HepG2 (cell line): Measurements from ENCODE around the gene SSBP2. TPM values are rescaled to one million over a fixed set of nuclear protein-coding genes. Genes with fewer than 3 reads are reported as not detected.
"Not testable (repeated sequence)": the region's sequence is repeated elsewhere in the genome, so short reads cannot be mapped to it uniquely, and the experiment has no call there.

Experiments used
- ATAC-seq: fragments of 200-7000 bp; cut with Tn5 transposase; 3 replicates; pipeline ENCODE4 v1.9.1; 2020; ENCODE audit warnings: mild to moderate bottlenecking, moderate library complexity
- BruUV-seq: library from RNA; stranded (reverse); fragments of 400-500 nt; replicated peaks from 2 replicates; lab custom pipeline; 2021; lab: Mats Ljungman, UMichigan
- CTCF ChIA-PET: fragments of 300-600 bp; formaldehyde crosslinking; extraction: SDS; loops from one replicate; lab custom pipeline; 2021; ENCODE audit warnings: low total read pairs, inconsistent platforms, low intra/inter-chr PET ratio; lab: Yijun Ruan, JAX
- POLR2A ChIA-PET: fragments of 350-600 bp; sonication (Branson Sonifier 250); formaldehyde crosslinking; loops from one replicate; lab custom pipeline; 2020; ENCODE audit warnings: antibody characterized with exemption, inconsistent platforms; lab: Yijun Ruan, JAX
- DNase-seq: peaks from one replicate; pipeline ENCODE4 v3.0.0-alpha.2; 2015; ENCODE audit warnings: low spot score
- FAIRE-seq: peaks from 3 replicates; lab custom pipeline; 2011; peaks lifted over from hg19 to GRCh38; lab: Jason Lieb, UNC
- H2AFZ ChIP-seq: one replicate; pipeline ENCODE4 v1.6.1; 2011; ENCODE audit warnings: low read length, inconsistent platforms
- H3K27ac ChIP-seq: fragments of 300-600 bp; 3 replicates; pipeline ENCODE4 v1.8.0; 2011; ENCODE audit warnings: mixed run types, mild to moderate bottlenecking, mixed read lengths, low read length, inconsistent platforms; ENCODE audit not compliant: insufficient read depth; ENCODE audit errors: extremely low read length
- H3K27me3 ChIP-seq, 2 experiments: fragments of 200-600 bp in 1 of 2; 2 replicates in 1 of 2; 3 replicates in 1 of 2; pipeline versions ENCODE4 v1.6.0 to v1.8.0; 2011; ENCODE audit warnings: low read length in 2 of 2, mild to moderate bottlenecking in 2 of 2, moderate library complexity in 2 of 2, inconsistent platforms in 1 of 2; ENCODE audit not compliant: insufficient read depth in 2 of 2, control insufficient read depth in 1 of 2
- H3K36me3 ChIP-seq, 2 experiments: fragments of 200-600 bp in 1 of 2; replicated peaks in 1 of 2; 2 replicates in 1 of 2; 3 replicates in 1 of 2; pipeline versions ENCODE4 v1.5.1 to v1.8.0; 2011; ENCODE audit warnings: low read length in 2 of 2, inconsistent platforms in 1 of 2; ENCODE audit not compliant: insufficient read depth in 2 of 2, control insufficient read depth in 1 of 2
- H3K4me1 ChIP-seq: 2 replicates; pipeline ENCODE4 v1.5.1; 2012; ENCODE audit warnings: low read length, inconsistent platforms; ENCODE audit not compliant: insufficient read depth
- H3K4me2 ChIP-seq: 2 replicates; pipeline ENCODE4 v1.6.0; 2011; ENCODE audit warnings: low read depth, low read length, inconsistent platforms
- H3K4me3 ChIP-seq, 3 experiments: fragments of 200-600 bp in 1 of 3; sonication (generic), shearing (Covaris generic) in 1 of 3; replicated peaks in 1 of 3; 2 replicates each; pipeline ENCODE4 v1.5.1; 2011 to 2016; ENCODE audit warnings: low read length in 3 of 3, inconsistent platforms in 2 of 3, low read depth in 2 of 3, mild to moderate bottlenecking in 2 of 3, control low read depth in 1 of 3, mixed read lengths in 1 of 3; ENCODE audit not compliant: insufficient read depth in 1 of 3
- H3K79me2 ChIP-seq: one replicate; pipeline ENCODE4 v1.6.1; 2011; ENCODE audit warnings: low read length, inconsistent platforms; ENCODE audit not compliant: insufficient read depth
- H3K9ac ChIP-seq: 2 replicates; pipeline ENCODE4 v1.6.0; 2011; ENCODE audit warnings: mild to moderate bottlenecking, low read depth, low read length, inconsistent platforms; ENCODE audit not compliant: insufficient read depth
- H3K9me3 ChIP-seq: 2 replicates; pipeline ENCODE4 v1.5.1; 2012; ENCODE audit warnings: mild to moderate bottlenecking, low read length
- H4K20me1 ChIP-seq: 2 replicates; pipeline ENCODE4 v1.6.0; 2011; ENCODE audit warnings: inconsistent platforms, mild to moderate bottlenecking, low read length, moderate library complexity; ENCODE audit not compliant: insufficient read depth
- CCAR2 ChIP-seq: fragments of 200-400 bp; formaldehyde crosslinking; optimal IDR thresholded peaks from 2 replicates; pipeline ENCODE3; 2018; ENCODE audit warnings: low read depth, mild to moderate bottlenecking, low read length, moderate library complexity
- SNAPC2 ChIP-seq: sonication (generic); formaldehyde crosslinking; IDR thresholded peaks from 2 replicates; pipeline ENCODE4 v1.8.1; 2022; ENCODE audit warnings: mild to moderate bottlenecking, missing genetic modification reagents
- ZNF430 ChIP-seq: sonication (generic); formaldehyde crosslinking; IDR thresholded peaks from 2 replicates; pipeline ENCODE4 v1.9.0; 2021; ENCODE audit warnings: mild to moderate bottlenecking, missing genetic modification reagents
- ZNF557 ChIP-seq: sonication (generic); formaldehyde crosslinking; IDR thresholded peaks from 2 replicates; pipeline ENCODE4 v1.4.0; 2020; ENCODE audit warnings: missing genetic modification reagents
- ZNF7 ChIP-seq: IDR thresholded peaks from 2 replicates; pipeline ENCODE4 v1.6.1; 2016; ENCODE audit warnings: missing biosample characterization, missing genetic modification reagents
- WGBS: methylation state at CpG from one replicate; pipeline ENCODE4 v1.1.6; 2017; ENCODE audit warnings: low lambda C conversion rate; 5-methylcytosine and 5-hydroxymethylcytosine counted together
- in situ Hi-C: cut with HindIII; loops from 2 replicates; pipeline ENCODE4 v1.10.0; 2017; ENCODE audit warnings: low pct_unique_long_range_greater_than_20kb; ENCODE audit not compliant: extremely low pct_ligation_motif_present
- intact Hi-C: fragments of 100-400 bp; cut with micrococcal nuclease; formaldehyde crosslinking; loops from one replicate; pipeline ENCODE4 v1.10.0; 2022; ENCODE audit not compliant: unreplicated experiment
- polyA plus RNA-seq, 8 experiments: library from polyadenylated mRNA; depleted of rRNA in 3 of 8; stranded (reverse) in 7 of 8; unstranded in 1 of 8; fragments of >200 nt; fragmentation: Illumina TruSeq in 4 of 8; extraction: Trizol in 4 of 8; gene quantifications; 2 replicates each; pipeline versions ENCODE4 v1.2.1 to v1.2.3, GENCODE V29; 2011 to 2016; ENCODE audit warnings: low read depth in 4 of 8, missing spikeins in 1 of 8, mixed read lengths in 1 of 8; ENCODE audit not compliant: insufficient read depth in 1 of 8
- total RNA-seq, 5 experiments: library from RNA; depleted of rRNA; stranded (reverse); fragments of >200 nt; fragmentation: Illumina TruSeq; extraction: Trizol; gene quantifications; 2 replicates each; pipeline ENCODE4 v1.2.3, GENCODE V29; 2016; ENCODE audit warnings: low read depth in 1 of 5
- TF ChIP-seq, protein P1 (sequence below): sonication (generic); formaldehyde crosslinking; IDR thresholded peaks from 2 replicates; pipeline ENCODE4 v1.4.0; 2020; ENCODE audit warnings: missing genetic modification reagents, borderline replicate concordance
- TF ChIP-seq, protein P2 (sequence below): sonication (generic); formaldehyde crosslinking; IDR thresholded peaks from 2 replicates; pipeline ENCODE4 v1.4.0; 2020; ENCODE audit warnings: mild to moderate bottlenecking, missing genetic modification reagents
- TF ChIP-seq, protein P3 (sequence below): sonication (generic); formaldehyde crosslinking; conservative IDR thresholded peaks from 2 replicates; pipeline ENCODE4 v1.8.1; 2023; ENCODE audit warnings: missing genetic modification reagents
- TF ChIP-seq, protein P4 (sequence below): sonication (generic); formaldehyde crosslinking; IDR thresholded peaks from 2 replicates; pipeline ENCODE4 v1.5.0; 2020; ENCODE audit warnings: missing genetic modification reagents, mild to moderate bottlenecking, borderline replicate concordance

SSBP2 gene
- total and polyA plus RNA-seq, 2 of the 13 experiments (the other 11 are each of a cell fraction or from before 2014, with no cell fraction given) = 0.16 TPM; not detected in 1

DNA sequence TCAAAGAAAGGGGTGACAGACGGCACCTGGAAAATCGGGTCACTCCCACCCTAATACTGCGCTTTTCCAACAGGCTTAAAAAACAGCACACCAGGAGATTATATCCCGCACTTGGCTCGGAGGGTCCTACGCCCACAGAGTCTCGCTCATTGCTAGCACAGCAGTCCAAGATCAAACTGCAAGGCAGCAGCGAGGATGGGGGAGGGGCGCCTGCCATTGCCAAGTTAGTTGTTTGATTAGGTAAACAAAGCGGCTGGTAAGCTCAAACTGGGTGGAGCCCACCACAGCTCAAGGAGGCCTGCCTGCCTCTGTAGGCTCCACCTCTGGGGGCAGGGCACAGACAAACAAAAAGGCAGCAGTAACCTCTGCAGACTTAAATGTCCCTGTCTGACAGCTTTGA lies 158.8 kb downstream of the SSBP2 start:
- ATAC-seq, BruUV-seq, H4K20me1 ChIP-seq, H3K79me2 ChIP-seq, intact Hi-C loops, H3K4me1 ChIP-seq, POLR2A ChIA-PET, H3K9ac ChIP-seq, H3K4me2 ChIP-seq, H3K36me3 ChIP-seq, H2AFZ ChIP-seq, H3K27ac ChIP-seq, CTCF ChIA-PET, FAIRE-seq, DNase-seq, H3K27me3 ChIP-seq, H3K4me3 ChIP-seq, in situ Hi-C loops, H3K9me3 ChIP-seq: not testable (repeated sequence)
- 49% methylated on average over 5 of the region's 10 CpGs for WGBS
- TF ChIP-seq, protein P1, sequence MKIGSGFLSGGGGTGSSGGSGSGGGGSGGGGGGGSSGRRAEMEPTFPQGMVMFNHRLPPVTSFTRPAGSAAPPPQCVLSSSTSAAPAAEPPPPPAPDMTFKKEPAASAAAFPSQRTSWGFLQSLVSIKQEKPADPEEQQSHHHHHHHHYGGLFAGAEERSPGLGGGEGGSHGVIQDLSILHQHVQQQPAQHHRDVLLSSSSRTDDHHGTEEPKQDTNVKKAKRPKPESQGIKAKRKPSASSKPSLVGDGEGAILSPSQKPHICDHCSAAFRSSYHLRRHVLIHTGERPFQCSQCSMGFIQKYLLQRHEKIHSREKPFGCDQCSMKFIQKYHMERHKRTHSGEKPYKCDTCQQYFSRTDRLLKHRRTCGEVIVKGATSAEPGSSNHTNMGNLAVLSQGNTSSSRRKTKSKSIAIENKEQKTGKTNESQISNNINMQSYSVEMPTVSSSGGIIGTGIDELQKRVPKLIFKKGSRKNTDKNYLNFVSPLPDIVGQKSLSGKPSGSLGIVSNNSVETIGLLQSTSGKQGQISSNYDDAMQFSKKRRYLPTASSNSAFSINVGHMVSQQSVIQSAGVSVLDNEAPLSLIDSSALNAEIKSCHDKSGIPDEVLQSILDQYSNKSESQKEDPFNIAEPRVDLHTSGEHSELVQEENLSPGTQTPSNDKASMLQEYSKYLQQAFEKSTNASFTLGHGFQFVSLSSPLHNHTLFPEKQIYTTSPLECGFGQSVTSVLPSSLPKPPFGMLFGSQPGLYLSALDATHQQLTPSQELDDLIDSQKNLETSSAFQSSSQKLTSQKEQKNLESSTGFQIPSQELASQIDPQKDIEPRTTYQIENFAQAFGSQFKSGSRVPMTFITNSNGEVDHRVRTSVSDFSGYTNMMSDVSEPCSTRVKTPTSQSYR = peak; percentile 78; the same call in 1 of the 2 replicates

DNA sequence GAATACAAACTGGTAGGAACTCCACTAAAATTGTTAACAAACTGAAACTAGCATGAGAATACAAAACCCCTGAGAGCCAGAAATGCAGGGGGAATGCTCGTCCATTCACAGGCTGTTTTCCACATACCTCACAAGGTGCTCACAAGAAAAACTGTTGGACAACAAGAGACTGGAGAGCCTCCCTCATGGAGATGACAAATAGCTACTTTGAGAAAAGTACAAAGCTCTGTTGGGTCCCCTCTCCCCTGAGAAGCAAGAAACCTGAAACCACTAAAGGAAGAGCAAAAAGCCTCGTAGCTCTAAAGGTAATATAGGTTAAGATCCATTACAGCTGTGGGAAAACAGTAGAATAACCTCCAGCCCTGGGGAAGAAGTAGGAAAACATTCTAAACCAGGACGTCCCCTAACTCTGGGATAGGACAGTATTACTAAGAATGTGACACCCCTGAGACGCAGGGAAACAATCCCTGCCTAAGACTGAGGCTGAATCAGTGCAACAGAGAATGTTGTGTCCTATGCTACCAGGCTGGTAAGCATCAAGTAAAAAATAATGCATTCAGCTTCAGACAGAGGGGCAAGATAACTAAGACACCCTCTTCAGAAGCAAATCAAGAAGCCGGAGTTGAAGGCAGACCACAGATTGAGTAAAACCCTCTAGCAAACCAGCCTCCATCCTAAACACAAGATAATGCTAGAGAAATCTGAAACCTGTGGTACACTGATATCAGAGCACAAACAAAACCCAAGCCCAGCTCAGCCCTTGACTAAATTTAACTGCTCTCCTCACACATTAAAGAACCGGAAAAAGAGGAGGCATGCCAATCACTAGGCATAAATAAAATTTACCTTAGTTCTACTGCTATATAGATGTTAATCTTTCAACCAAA lies 160.2 kb downstream of the SSBP2 start:
- H3K9me3 ChIP-seq = no peaks in the 10 kb centered on the region
- ChIA-PET CTCF (no interaction called here), POLR2A (no interaction called here)
- no peak overlapping the region for H3K27ac ChIP-seq
- no peaks in the 10 kb centered on the region for H4K20me1 ChIP-seq
- H3K4me3 ChIP-seq = no peak overlapping the region
- H3K9ac ChIP-seq = no peak overlapping the region
- no peaks in the 10 kb centered on the region for H3K36me3 ChIP-seq
- ATAC-seq (no peak), DNase-seq (no peak), FAIRE-seq (no peak)
- H3K79me2 ChIP-seq = no peaks in the 10 kb centered on the region
- H3K4me2 ChIP-seq = no peak overlapping the region
- no peaks in the 10 kb centered on the region for H3K4me1 ChIP-seq
- in situ Hi-C loops (no loop called here), intact Hi-C loops (no loop called here)
- 10% methylated on average over 6 of the region's 6 CpGs for whole genome bisulfite sequencing
- no TSS peak for BruUV-seq
- H2AFZ ChIP-seq = no peak overlapping the region
- no peaks in the 10 kb centered on the region for H3K27me3 ChIP-seq
- TF ChIP-seq, protein P2, sequence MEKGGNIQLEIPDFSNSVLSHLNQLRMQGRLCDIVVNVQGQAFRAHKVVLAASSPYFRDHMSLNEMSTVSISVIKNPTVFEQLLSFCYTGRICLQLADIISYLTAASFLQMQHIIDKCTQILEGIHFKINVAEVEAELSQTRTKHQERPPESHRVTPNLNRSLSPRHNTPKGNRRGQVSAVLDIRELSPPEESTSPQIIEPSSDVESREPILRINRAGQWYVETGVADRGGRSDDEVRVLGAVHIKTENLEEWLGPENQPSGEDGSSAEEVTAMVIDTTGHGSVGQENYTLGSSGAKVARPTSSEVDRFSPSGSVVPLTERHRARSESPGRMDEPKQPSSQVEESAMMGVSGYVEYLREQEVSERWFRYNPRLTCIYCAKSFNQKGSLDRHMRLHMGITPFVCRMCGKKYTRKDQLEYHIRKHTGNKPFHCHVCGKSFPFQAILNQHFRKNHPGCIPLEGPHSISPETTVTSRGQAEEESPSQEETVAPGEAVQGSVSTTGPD = no peak
- TF ChIP-seq ZNF557 (CRISPR knock-in tag) = no peak
- no peak for TF ChIP-seq SNAPC2
- TF ChIP-seq, protein P3, sequence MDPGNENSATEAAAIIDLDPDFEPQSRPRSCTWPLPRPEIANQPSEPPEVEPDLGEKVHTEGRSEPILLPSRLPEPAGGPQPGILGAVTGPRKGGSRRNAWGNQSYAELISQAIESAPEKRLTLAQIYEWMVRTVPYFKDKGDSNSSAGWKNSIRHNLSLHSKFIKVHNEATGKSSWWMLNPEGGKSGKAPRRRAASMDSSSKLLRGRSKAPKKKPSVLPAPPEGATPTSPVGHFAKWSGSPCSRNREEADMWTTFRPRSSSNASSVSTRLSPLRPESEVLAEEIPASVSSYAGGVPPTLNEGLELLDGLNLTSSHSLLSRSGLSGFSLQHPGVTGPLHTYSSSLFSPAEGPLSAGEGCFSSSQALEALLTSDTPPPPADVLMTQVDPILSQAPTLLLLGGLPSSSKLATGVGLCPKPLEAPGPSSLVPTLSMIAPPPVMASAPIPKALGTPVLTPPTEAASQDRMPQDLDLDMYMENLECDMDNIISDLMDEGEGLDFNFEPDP (CRISPR knock-in tag) = no peak
- TF ChIP-seq, protein P4, sequence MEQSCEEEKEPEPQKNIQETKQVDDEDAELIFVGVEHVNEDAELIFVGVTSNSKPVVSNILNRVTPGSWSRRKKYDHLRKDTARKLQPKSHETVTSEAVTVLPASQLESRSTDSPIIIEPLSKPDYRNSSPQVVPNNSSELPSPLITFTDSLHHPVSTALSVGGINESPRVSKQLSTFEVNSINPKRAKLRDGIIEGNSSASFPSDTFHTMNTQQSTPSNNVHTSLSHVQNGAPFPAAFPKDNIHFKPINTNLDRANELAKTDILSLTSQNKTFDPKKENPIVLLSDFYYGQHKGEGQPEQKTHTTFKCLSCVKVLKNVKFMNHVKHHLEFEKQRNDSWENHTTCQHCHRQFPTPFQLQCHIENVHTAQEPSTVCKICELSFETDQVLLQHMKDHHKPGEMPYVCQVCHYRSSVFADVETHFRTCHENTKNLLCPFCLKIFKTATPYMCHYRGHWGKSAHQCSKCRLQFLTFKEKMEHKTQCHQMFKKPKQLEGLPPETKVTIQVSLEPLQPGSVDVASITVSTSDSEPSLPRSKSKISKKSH (CRISPR knock-in tag) = no peak
- TF ChIP-seq CCAR2 = no peak
- no peak for TF ChIP-seq ZNF7 (CRISPR knock-in tag)
- TF ChIP-seq ZNF430 = no peak
